OCI-LY1 (cell line): ENCODE data around the gene CDA.
"Not testable (repeated sequence)": the region's sequence is repeated elsewhere in the genome, so short reads cannot be mapped to it uniquely, and the experiment has no call there.

Experiments
- EZH2 ChIP-seq: fragments of 200-600 bp; sonication (generic), shearing (Covaris generic); IDR thresholded peaks from 2 replicates; pipeline ENCODE4 v1.8.0; 2017; ENCODE audit warnings: borderline replicate concordance, mixed run types, mild to moderate bottlenecking, antibody characterized with exemption, low read length, moderate library complexity, mixed read lengths
- TF ChIP-seq, protein P1 (sequence below): fragments of 200-600 bp; sonication (generic), shearing (Covaris generic); IDR thresholded peaks from 2 replicates; pipeline ENCODE4 v1.5.1; 2017; ENCODE audit warnings: mild to moderate bottlenecking, antibody characterized with exemption, low read length, moderate library complexity, mixed read lengths

DNA sequence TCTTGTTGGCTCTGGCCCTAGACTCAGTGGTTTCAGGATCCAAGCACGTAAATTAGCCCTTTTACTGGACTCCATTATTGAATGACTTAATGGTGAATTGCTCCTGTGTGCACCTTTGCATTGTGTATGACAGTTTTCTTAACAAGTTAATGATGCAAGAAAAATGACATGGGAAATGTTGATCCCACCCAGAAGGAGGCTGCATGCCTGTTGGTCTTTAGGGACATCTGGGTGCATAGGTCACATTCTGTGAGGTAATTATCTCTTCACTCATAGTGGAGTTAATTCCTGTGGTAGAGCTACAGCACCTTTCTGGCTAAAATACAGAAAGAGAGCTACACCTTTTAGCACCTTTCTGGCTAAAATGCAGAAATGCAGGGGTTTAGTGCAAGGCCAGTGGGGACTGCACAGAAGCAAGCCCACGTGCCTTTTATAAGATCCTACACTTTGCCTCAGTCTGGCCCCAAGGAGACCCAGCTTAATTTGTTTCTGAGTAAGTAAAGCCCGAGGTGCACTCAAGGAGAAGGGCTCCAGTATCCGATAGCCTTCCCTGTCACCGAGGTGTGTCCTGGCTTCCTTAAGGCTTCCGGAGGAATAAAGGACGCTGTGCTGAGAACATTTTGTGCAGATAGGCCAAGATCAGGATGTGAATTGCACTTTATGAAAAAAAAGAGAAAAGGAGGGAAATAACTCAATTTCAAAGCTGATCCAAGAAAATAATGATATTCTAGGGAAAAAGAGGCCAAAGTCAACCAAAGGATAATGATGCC is 18.1 kb downstream of the CDA start:
- TF ChIP-seq, protein P1, sequence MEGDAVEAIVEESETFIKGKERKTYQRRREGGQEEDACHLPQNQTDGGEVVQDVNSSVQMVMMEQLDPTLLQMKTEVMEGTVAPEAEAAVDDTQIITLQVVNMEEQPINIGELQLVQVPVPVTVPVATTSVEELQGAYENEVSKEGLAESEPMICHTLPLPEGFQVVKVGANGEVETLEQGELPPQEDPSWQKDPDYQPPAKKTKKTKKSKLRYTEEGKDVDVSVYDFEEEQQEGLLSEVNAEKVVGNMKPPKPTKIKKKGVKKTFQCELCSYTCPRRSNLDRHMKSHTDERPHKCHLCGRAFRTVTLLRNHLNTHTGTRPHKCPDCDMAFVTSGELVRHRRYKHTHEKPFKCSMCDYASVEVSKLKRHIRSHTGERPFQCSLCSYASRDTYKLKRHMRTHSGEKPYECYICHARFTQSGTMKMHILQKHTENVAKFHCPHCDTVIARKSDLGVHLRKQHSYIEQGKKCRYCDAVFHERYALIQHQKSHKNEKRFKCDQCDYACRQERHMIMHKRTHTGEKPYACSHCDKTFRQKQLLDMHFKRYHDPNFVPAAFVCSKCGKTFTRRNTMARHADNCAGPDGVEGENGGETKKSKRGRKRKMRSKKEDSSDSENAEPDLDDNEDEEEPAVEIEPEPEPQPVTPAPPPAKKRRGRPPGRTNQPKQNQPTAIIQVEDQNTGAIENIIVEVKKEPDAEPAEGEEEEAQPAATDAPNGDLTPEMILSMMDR = not testable (repeated sequence)
- TF ChIP-seq EZH2 = not testable (repeated sequence)
